Umbilical cord (tissue), 1 donor: ENCODE results near the gene HEPACAM. TPM values are rescaled to one million over a fixed set of nuclear protein-coding genes. Genes with fewer than 3 reads are reported as not detected.

Source experiments
- total RNA-seq: library from RNA; depleted of rRNA; stranded (reverse); fragments of >200 nt; gene quantifications from one replicate; pipeline ENCODE4 v1.2.3, GENCODE V29; 2014; ENCODE audit warnings: low replicate concordance; ENCODE audit not compliant: insufficient read depth

The HEPACAM gene
- total RNA-seq, 1 donor from 2014 or later = 1.9 TPM

Other genes starting within 250 kb of the HEPACAM start
- gene NRGN, start 196.1 kb downstream of the HEPACAM start, total RNA-seq = not detected
- gene VSIG2, start 183.8 kb downstream of the HEPACAM start, total RNA-seq = not detected
- gene ESAM, start 173.8 kb downstream of the HEPACAM start, total RNA-seq = 9.4 TPM
- gene MSANTD2, start 135.6 kb downstream of the HEPACAM start, total RNA-seq = 43.8 TPM
- 17.3 TPM for gene ROBO3, start 70.6 kb downstream of the HEPACAM start, total RNA-seq
- 13.0 TPM for gene ROBO4, start 38.2 kb downstream of the HEPACAM start, total RNA-seq
- not detected for gene HEPN1, start 16.8 kb downstream of the HEPACAM start, total RNA-seq
- gene CCDC15, start 18.2 kb upstream of the HEPACAM start, total RNA-seq = 8.7 TPM
- 8.2 TPM for gene SLC37A2, start 127.3 kb upstream of the HEPACAM start, total RNA-seq
- 48.6 TPM for gene TMEM218, start 175.6 kb upstream of the HEPACAM start, total RNA-seq
- gene PKNOX2, start 228.7 kb upstream of the HEPACAM start, total RNA-seq = 31.8 TPM